Gastrocnemius medialis (tissue), 4 donors: ENCODE data around the gene OPA1.

Experiments used
- POLR2A ChIP-seq, 2 donors: fragments of 450-650 bp; IDR thresholded peaks; one replicate each; pipeline ENCODE4 v1.6.1; 2017; ENCODE audit warnings: antibody characterized with exemption in 2 of 2, mild to moderate bottlenecking in 2 of 2, moderate library complexity in 2 of 2
- TF ChIP-seq, protein P1 (sequence below), 5 experiments: fragments of 450-650 bp in 3 of 5; fragments of 200-600 bp in 2 of 5; sonication (generic) in 2 of 5; IDR thresholded peaks in 4 of 5; conservative IDR thresholded peaks in 1 of 5; 1 replicate in 4 of 5; 2 replicates in 1 of 5; pipeline ENCODE4 v1.5.1; 2016 to 2019; ENCODE audit warnings: antibody characterized with exemption in 5 of 5, mild to moderate bottlenecking in 3 of 5, moderate library complexity in 3 of 5

DNA sequence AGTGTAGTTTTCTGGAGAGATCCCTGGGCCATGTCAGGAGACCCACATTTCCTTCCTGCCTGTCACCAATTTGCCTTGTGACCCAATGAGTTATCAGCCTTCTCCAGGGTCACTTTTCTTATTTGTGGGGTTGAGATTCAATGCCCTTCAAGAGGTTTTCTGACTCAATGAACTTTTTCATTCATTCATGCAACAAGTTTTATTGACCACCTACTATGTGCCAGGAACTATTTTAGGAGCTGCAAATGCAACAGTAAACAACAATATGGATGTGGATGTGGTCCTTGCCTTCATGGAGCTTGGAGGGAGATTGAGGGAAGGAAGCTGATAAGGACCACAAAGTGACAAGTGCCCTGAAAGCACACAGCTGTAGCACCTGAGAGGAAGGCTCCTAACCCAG is 142.8 kb downstream of the OPA1 start:
- TF ChIP-seq, protein P1, sequence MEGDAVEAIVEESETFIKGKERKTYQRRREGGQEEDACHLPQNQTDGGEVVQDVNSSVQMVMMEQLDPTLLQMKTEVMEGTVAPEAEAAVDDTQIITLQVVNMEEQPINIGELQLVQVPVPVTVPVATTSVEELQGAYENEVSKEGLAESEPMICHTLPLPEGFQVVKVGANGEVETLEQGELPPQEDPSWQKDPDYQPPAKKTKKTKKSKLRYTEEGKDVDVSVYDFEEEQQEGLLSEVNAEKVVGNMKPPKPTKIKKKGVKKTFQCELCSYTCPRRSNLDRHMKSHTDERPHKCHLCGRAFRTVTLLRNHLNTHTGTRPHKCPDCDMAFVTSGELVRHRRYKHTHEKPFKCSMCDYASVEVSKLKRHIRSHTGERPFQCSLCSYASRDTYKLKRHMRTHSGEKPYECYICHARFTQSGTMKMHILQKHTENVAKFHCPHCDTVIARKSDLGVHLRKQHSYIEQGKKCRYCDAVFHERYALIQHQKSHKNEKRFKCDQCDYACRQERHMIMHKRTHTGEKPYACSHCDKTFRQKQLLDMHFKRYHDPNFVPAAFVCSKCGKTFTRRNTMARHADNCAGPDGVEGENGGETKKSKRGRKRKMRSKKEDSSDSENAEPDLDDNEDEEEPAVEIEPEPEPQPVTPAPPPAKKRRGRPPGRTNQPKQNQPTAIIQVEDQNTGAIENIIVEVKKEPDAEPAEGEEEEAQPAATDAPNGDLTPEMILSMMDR (IDR thresholded peaks at IDR 0.05 in 4 of 5, conservative IDR thresholded peaks at IDR 0.05 in 1 of 5) = no peak
- no peak for TF ChIP-seq POLR2A (IDR thresholded peaks at IDR 0.05)
